ENCODE results near the gene ERGIC1.

DNA sequence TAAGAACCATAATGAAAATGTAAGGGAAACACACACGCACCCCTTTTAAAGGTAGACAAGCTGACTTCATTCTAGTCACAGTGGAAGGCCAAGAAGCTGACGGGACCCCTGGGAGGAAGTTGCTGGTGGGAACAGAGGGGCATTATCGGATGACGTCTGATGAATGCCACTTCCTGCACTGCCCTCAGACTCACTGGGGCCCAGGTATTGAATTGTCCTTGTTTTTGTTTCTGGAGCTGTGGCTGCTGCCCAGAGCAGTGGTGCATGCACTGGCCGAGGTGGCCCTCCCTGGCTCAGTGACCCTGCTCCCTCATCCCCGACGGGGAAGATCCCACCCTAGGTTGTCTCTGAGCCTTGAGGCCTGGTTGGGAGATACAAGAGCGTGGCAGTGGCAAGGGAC lies 109.9 kb downstream of the ERGIC1 start:
- TF ChIP-seq CTCF (IDR thresholded peaks at IDR 0.05) = no peak
- no peak for TF ChIP-seq POLR2A (IDR thresholded peaks at IDR 0.05)

Measured in adrenal gland (tissue), 5 donors.